Gastroesophageal sphincter (tissue), 4 donors: ENCODE data around the gene VMP1. TPM values are rescaled to one million over a fixed set of nuclear protein-coding genes. Genes with fewer than 3 reads are reported as not detected.

Source experiments
- ATAC-seq: fragments of 150-250 bp; one replicate; pipeline ENCODE4 v1.9.1; 2016; ENCODE audit warnings: mild to moderate bottlenecking, moderate library complexity
- H3K27ac ChIP-seq, 4 donors: fragments of 200-600 bp; sonication (generic) in 3 of 4; 1 replicate in 3 of 4; 2 replicates in 1 of 4; pipeline ENCODE4 v1.5.1; 2016 to 2019
- H3K27me3 ChIP-seq: fragments of 200-600 bp; sonication (generic); one replicate; pipeline ENCODE4 v1.5.1; 2019
- H3K36me3 ChIP-seq, 2 donors: fragments of 200-600 bp; sonication (generic); one replicate each; pipeline ENCODE4 v1.5.1; 2019; ENCODE audit warnings: control low read depth in 1 of 2
- H3K4me1 ChIP-seq, 3 donors: fragments of 200-600 bp; sonication (generic); 1 replicate in 2 of 3; 2 replicates in 1 of 3; pipeline ENCODE4 v1.5.1; 2016 to 2019; ENCODE audit warnings: control low read depth in 2 of 3
- H3K4me3 ChIP-seq, 2 donors: fragments of 200-600 bp; sonication (generic); one replicate each; pipeline ENCODE4 v1.5.1; 2019; ENCODE audit warnings: mild to moderate bottlenecking in 1 of 2, moderate library complexity in 1 of 2
- H3K9me3 ChIP-seq, 3 donors: fragments of 200-600 bp; sonication (generic); one replicate each; pipeline ENCODE4 v1.5.1; 2017 to 2019; ENCODE audit warnings: control low read depth in 2 of 3
- CTCF ChIP-seq, 4 experiments: fragments of 200-600 bp in 2 of 4; fragments of 450-650 bp in 2 of 4; sonication (generic) in 1 of 4; IDR thresholded peaks; one replicate each; pipeline ENCODE4 v1.5.1; 2017 to 2019; ENCODE audit warnings: antibody characterized with exemption in 4 of 4, mild to moderate bottlenecking in 2 of 4, moderate library complexity in 2 of 4
- EP300 ChIP-seq: sonication (generic); formaldehyde crosslinking; IDR thresholded peaks from one replicate; pipeline ENCODE4 v1.6.1; 2017; ENCODE audit warnings: antibody characterized with exemption, mild to moderate bottlenecking
- POLR2A ChIP-seq, 2 donors: fragments of 450-650 bp; IDR thresholded peaks; one replicate each; pipeline ENCODE4 v1.6.1; 2017; ENCODE audit warnings: antibody characterized with exemption in 2 of 2, mild to moderate bottlenecking in 2 of 2, moderate library complexity in 1 of 2
- POLR2AphosphoS5 ChIP-seq: sonication (generic); formaldehyde crosslinking; IDR thresholded peaks from one replicate; pipeline ENCODE4 v1.6.1; 2017; ENCODE audit warnings: antibody characterized with exemption
- WGBS, 2 donors: methylation state at CpG; one replicate each; pipeline ENCODE4 v1.1.5; 2018; ENCODE audit warnings: low coverage in 1 of 2; 5-methylcytosine and 5-hydroxymethylcytosine counted together
- total RNA-seq, 4 donors: library from RNA; depleted of rRNA; stranded (reverse); fragments of >200 nt; gene quantifications; one replicate each; pipeline ENCODE4 v1.1.0, GENCODE V29; 2016

Gene VMP1
- total RNA-seq, 4 donors from 2014 or later = 50.8 to 175 (median 85.0) TPM

DNA sequence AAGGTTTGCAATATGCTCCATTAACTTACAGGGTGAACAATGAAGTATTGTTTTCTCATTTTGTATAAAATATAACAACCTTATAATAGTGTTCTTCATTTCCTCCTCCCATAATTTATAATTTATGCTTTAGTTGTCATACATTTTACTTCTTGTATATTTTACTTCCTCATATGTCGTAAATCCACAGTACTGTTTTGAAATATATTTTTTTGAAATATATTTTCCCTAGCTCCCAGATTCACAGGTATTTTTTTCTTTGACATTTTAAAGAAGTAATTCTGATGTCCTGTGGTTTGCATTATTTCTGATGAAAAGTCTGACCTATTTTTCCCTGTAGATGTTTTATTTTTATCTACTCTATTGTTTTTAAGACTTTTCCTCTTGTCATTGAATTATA is 52.7 kb downstream of the VMP1 start:
- Histone ChIP-seq H3K4me1 (peaks cover 0 to 20% (median 5%) of the 10 kb centered on the region in 3 donors), H3K36me3 (peaks cover 0 to 26% of the 10 kb centered on the region in 2 donors), H3K9me3 (no peaks in the 10 kb centered on the region), H3K4me3 (no peak overlapping the region), H3K27ac (no peak overlapping the region), H3K27me3 (no peaks in the 10 kb centered on the region)
- TF ChIP-seq CTCF (IDR thresholded peaks at IDR 0.05) (no peak), EP300 (no peak), POLR2A (IDR thresholded peaks at IDR 0.05) (no peak), POLR2AphosphoS5 (no peak)
- WGBS, 2 donors = 85 to 100% methylated on average over 1 of the region's 1 CpG
- ATAC-seq = no peak

GRCh38 chr17:59761385-59762048 is 54.1 kb downstream of the VMP1 start:
- no peak for ATAC-seq
- Histone ChIP-seq H3K4me3 (no peak overlapping the region), H3K9me3 (no peaks in the 10 kb centered on the region), H3K27ac (peak overlapping the region in 2 of 4 donors; percentile 36 to 39), H3K36me3 (peaks cover 0 to 28% of the 10 kb centered on the region in 2 donors), H3K27me3 (no peaks in the 10 kb centered on the region), H3K4me1 (peaks cover 0 to 11% (median 0%) of the 10 kb centered on the region in 3 donors)
- 42 to 56% methylated on average over 2 to 3 of the region's 3 CpGs for WGBS, 2 donors
- TF ChIP-seq POLR2AphosphoS5 (no peak), EP300 (no peak), POLR2A (IDR thresholded peaks at IDR 0.05) (no peak), CTCF (IDR thresholded peaks at IDR 0.05) (no peak)

GRCh38 chr17:59762049-59762823 is 54.8 kb downstream of the VMP1 start:
- WGBS, 2 donors = 77 to 89% methylated on average over 4 of the region's 4 CpGs
- Histone ChIP-seq H3K27me3 (no peaks in the 10 kb centered on the region), H3K9me3 (no peaks in the 10 kb centered on the region), H3K4me3 (no peak overlapping the region), H3K27ac (peak overlapping the region in 2 of 4 donors; percentile 36 to 39), H3K4me1 (peaks cover 0 to 9% (median 0%) of the 10 kb centered on the region in 3 donors), H3K36me3 (peaks cover 0 to 28% of the 10 kb centered on the region in 2 donors)
- TF ChIP-seq CTCF (IDR thresholded peaks at IDR 0.05) = no peak
- no peak for TF ChIP-seq POLR2A (IDR thresholded peaks at IDR 0.05)
- no peak for TF ChIP-seq POLR2AphosphoS5
- no peak for TF ChIP-seq EP300
- no peak for ATAC-seq

DNA sequence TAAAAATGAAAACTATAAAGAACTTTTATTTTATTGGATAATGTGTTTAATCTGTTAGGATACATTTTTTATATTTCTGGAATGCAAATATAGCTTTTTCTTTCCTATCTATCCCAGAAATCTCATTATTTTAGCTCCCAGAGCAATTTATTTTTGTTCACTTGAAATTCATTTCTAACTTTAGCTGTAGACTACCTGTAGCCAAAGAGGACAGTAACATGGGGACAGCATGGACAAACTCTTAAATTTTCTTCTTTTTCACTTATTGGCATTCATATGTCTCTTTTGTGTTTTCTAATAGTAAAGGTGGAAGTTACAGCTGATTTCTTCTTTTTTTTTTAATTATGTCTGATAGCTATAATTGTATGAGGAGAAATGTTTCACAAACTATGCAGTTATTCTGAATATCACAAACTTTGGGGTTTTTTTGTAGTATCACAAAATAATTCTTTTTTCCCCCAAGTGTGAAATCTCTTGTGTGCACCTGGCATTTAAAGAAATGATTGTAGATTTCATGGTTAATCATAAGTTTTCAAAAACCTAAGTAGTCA is 55.4 kb downstream of the VMP1 start:
- peaks cover 0 to 26% of the 10 kb centered on the region in 2 donors for H3K36me3 ChIP-seq
- no peak overlapping the region for H3K4me3 ChIP-seq
- TF ChIP-seq CTCF (IDR thresholded peaks at IDR 0.05) = no peak
- no peak for TF ChIP-seq POLR2A (IDR thresholded peaks at IDR 0.05)
- TF ChIP-seq POLR2AphosphoS5 = no peak
- no peak for TF ChIP-seq EP300
- H3K27ac ChIP-seq = no peak overlapping the region
- H3K27me3 ChIP-seq = no peaks in the 10 kb centered on the region
- ATAC-seq = no peak
- H3K4me1 ChIP-seq = peaks cover 0 to 9% (median 0%) of the 10 kb centered on the region in 3 donors
- no peaks in the 10 kb centered on the region for H3K9me3 ChIP-seq
